Astrocyte (in vitro differentiated cells and primary cell): ENCODE results near the gene PRKCA.

Source experiments
- EZH2 ChIP-seq: IDR thresholded peaks from 2 replicates; pipeline ENCODE4 v1.6.1; 2012; ENCODE audit warnings: mild to moderate bottlenecking, low read length, inconsistent platforms; ENCODE audit not compliant: insufficient read depth
- TF ChIP-seq, protein P1 (sequence below): IDR thresholded peaks from 2 replicates; pipeline ENCODE4 v1.5.1; 2011; ENCODE audit warnings: low read depth, mild to moderate bottlenecking, inconsistent platforms, low read length, moderate library complexity; ENCODE audit not compliant: insufficient read depth

DNA sequence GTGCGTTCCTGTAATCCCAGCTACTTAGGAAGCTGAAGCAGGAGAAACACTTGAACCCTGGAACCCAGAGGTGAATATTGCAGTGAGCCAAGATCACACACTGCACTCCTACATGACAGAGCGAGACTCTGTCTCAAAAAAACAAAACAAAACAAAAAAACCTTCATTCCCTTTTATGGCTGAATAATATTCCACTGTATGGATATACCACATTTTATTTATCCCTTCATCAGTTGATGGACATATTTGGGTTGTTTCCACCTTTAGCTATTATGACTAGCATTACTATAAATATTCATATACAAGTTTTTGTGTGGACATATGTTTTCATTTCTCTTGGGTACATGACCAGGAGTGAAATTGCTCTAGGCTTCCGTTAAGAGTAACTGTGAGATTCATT, 30.9 kb upstream of the PRKCA start:
- TF ChIP-seq, protein P1, sequence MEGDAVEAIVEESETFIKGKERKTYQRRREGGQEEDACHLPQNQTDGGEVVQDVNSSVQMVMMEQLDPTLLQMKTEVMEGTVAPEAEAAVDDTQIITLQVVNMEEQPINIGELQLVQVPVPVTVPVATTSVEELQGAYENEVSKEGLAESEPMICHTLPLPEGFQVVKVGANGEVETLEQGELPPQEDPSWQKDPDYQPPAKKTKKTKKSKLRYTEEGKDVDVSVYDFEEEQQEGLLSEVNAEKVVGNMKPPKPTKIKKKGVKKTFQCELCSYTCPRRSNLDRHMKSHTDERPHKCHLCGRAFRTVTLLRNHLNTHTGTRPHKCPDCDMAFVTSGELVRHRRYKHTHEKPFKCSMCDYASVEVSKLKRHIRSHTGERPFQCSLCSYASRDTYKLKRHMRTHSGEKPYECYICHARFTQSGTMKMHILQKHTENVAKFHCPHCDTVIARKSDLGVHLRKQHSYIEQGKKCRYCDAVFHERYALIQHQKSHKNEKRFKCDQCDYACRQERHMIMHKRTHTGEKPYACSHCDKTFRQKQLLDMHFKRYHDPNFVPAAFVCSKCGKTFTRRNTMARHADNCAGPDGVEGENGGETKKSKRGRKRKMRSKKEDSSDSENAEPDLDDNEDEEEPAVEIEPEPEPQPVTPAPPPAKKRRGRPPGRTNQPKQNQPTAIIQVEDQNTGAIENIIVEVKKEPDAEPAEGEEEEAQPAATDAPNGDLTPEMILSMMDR = no peak
- TF ChIP-seq EZH2 = no peak
